GM13977 (cell line): Measurements from ENCODE around the gene REEP3.
"Not testable (repeated sequence)": the region's sequence is repeated elsewhere in the genome, so short reads cannot be mapped to it uniquely, and the experiment has no call there.

Experiments
- DNase-seq: peaks from one replicate; pipeline ENCODE4 v3.0.0; 2012; ENCODE audit warnings: low spot score
- CTCF ChIP-seq: IDR thresholded peaks from 2 replicates; pipeline ENCODE4 v1.5.1; 2012; ENCODE audit warnings: mild to moderate bottlenecking, control low read depth; ENCODE audit not compliant: insufficient read depth; ENCODE audit errors: extremely low read depth, missing control alignments
- in situ Hi-C: fragments of 300-500 bp; cut with MboI; formaldehyde crosslinking; loops from one replicate; pipeline ENCODE4 v1.12.0; 2022; ENCODE audit warnings: low sequenced_read_pairs, low pct_unique_long_range_greater_than_20kb, mixed read lengths, inconsistent platforms; ENCODE audit not compliant: unreplicated experiment

The REEP3 gene

GRCh38 chr10:63496561-63496960 lies 24.6 kb upstream of the REEP3 start:
- in situ Hi-C loops = no loop called here
- DNase-seq = no peak
- no peak for TF ChIP-seq CTCF

GRCh38 chr10:63497321-63497720 lies 23.9 kb upstream of the REEP3 start:
- in situ Hi-C loops = no loop called here
- TF ChIP-seq CTCF = no peak
- no peak for DNase-seq

GRCh38 chr10:63498665-63499064 lies 22.5 kb upstream of the REEP3 start:
- TF ChIP-seq CTCF = no peak
- no peak for DNase-seq
- in situ Hi-C loops = no loop called here

GRCh38 chr10:63500551-63500950 lies 20.6 kb upstream of the REEP3 start:
- in situ Hi-C loops, DNase-seq: not testable (repeated sequence)

GRCh38 chr10:63501954-63502353 lies 19.2 kb upstream of the REEP3 start:
- TF ChIP-seq CTCF = no peak
- no peak for DNase-seq
- in situ Hi-C loops = no loop called here

GRCh38 chr10:63502832-63503231 lies 18.4 kb upstream of the REEP3 start:
- no peak for DNase-seq
- in situ Hi-C loops = no loop called here
- TF ChIP-seq CTCF = no peak

GRCh38 chr10:63503395-63503794 lies 17.8 kb upstream of the REEP3 start:
- TF ChIP-seq CTCF = no peak
- DNase-seq = no peak
- in situ Hi-C loops = no loop called here
